ENCODE results near the gene FOXP3. TPM values are rescaled to one million over a fixed set of nuclear protein-coding genes. Genes with fewer than 3 reads are reported as not detected.

Gene FOXP3
- total RNA-seq, 1 experiment from 2014 or later, result 0.26 TPM

DNA sequence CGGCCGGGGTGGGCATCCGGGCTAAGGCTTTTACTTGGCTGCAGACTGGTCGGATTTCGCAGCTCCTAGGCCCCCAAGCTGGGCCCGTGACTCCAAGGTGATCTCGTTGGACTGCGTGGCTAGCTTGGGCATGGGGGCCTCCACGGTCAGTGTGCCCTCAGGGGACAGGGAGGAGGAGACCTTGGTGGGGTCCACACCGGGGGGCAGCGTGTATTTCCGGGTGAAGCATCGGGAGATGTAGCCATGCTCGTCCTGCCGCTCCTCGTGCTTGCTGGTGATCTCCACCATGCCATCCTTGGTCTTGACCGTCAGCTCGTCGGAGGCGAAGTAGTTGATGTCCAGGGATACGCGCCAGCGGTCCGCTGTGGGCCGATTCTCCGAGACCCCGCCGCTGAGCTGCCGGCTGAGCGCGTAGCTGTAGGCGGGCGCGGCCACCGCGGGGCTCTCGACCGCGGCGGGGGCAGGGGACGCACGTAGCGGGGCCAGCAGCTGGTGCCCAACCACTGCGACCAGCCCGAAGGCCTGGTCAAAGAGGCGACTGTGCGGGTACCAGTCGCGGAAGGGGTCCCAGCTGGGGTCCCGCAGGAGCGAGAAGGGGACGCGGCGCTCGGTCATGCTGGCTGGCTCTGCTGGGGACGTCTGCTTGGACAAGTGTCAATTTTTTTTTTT lies 30.5 kb downstream of the FOXP3 start:
- H3K4me1 ChIP-seq (ENCODE audit: control insufficient read depth, insufficient read depth, low read length), result no peaks in the 10 kb centered on the region
- POLR2A ChIA-PET, result no interaction called here
- H3K36me3 ChIP-seq (ENCODE audit: control insufficient read depth, insufficient read depth, low read length), result no peaks in the 10 kb centered on the region
- no peak for DNase-seq (ENCODE audit: low read depth, low spot score)
- no peak overlapping the region for H3K27ac ChIP-seq (ENCODE audit: low read length)
- TF ChIP-seq CTCF (IDR thresholded peaks at IDR 0.05) (no peak), SIN3A (IDR thresholded peaks at IDR 0.05; ENCODE audit: borderline replicate concordance, insufficient read depth, low read depth, low read length) (no peak), TCF7L2 (IDR thresholded peaks at IDR 0.05; ENCODE audit: low read depth, low read length) (no peak), POLR2AphosphoS5 (IDR thresholded peaks at IDR 0.05; ENCODE audit: low read depth, low read length) (no peak)
- TF ChIP-seq, protein P1, sequence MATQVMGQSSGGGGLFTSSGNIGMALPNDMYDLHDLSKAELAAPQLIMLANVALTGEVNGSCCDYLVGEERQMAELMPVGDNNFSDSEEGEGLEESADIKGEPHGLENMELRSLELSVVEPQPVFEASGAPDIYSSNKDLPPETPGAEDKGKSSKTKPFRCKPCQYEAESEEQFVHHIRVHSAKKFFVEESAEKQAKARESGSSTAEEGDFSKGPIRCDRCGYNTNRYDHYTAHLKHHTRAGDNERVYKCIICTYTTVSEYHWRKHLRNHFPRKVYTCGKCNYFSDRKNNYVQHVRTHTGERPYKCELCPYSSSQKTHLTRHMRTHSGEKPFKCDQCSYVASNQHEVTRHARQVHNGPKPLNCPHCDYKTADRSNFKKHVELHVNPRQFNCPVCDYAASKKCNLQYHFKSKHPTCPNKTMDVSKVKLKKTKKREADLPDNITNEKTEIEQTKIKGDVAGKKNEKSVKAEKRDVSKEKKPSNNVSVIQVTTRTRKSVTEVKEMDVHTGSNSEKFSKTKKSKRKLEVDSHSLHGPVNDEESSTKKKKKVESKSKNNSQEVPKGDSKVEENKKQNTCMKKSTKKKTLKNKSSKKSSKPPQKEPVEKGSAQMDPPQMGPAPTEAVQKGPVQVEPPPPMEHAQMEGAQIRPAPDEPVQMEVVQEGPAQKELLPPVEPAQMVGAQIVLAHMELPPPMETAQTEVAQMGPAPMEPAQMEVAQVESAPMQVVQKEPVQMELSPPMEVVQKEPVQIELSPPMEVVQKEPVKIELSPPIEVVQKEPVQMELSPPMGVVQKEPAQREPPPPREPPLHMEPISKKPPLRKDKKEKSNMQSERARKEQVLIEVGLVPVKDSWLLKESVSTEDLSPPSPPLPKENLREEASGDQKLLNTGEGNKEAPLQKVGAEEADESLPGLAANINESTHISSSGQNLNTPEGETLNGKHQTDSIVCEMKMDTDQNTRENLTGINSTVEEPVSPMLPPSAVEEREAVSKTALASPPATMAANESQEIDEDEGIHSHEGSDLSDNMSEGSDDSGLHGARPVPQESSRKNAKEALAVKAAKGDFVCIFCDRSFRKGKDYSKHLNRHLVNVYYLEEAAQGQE (IDR thresholded peaks at IDR 0.05; ENCODE audit: insufficient read depth in 1 of 2, low read depth in 2 of 2, low read length in 1 of 2), result no peak
- ATAC-seq, result no peak
- no TSS peak for BruUV-seq (replicated peaks)
- CTCF ChIA-PET, result no interaction called here
- in situ Hi-C loops (cut with HindIII; ENCODE audit: low pct_unique_long_range_greater_than_20kb, low sequenced_read_pairs), result no loop called here
- H3K27me3 ChIP-seq (ENCODE audit: control insufficient read depth, insufficient read depth, low read length), result no peaks in the 10 kb centered on the region
- intact Hi-C loops (cut with micrococcal nuclease; ENCODE audit: unreplicated experiment), result no loop called here
- H3K9me3 ChIP-seq (ENCODE audit: control insufficient read depth, insufficient read depth, low read depth, low read length), result no peaks in the 10 kb centered on the region
- H3K4me3 ChIP-seq (ENCODE audit: low read depth in 2 of 2, low read length in 2 of 2), result no peak overlapping the region

- no peak within 1 kb of the TSS for H3K27ac ChIP-seq (ENCODE audit: low read length)
- in situ Hi-C loops (cut with HindIII; ENCODE audit: low pct_unique_long_range_greater_than_20kb, low sequenced_read_pairs), result no loop called here
- DNase-seq (ENCODE audit: low read depth, low spot score) (no peak), ATAC-seq (no peak)
- intact Hi-C loops (cut with micrococcal nuclease; ENCODE audit: unreplicated experiment), result no loop called here
- no peaks in the 10 kb centered on the region for H3K4me1 ChIP-seq (ENCODE audit: control insufficient read depth, insufficient read depth, low read length)
- H3K9me3 ChIP-seq (ENCODE audit: control insufficient read depth, insufficient read depth, low read depth, low read length), result no peaks in the 10 kb centered on the region
- H3K36me3 ChIP-seq (ENCODE audit: control insufficient read depth, insufficient read depth, low read length), result no peaks in the 10 kb centered on the region
- no peak within 1 kb of the TSS for H3K4me3 ChIP-seq (ENCODE audit: low read depth in 2 of 2, low read length in 2 of 2)
- H3K27me3 ChIP-seq (ENCODE audit: control insufficient read depth, insufficient read depth, low read length), result no peaks in the 10 kb centered on the region
- no peak for TF ChIP-seq TCF7L2 (IDR thresholded peaks at IDR 0.05; ENCODE audit: low read depth, low read length)
- TF ChIP-seq CTCF (IDR thresholded peaks at IDR 0.05), result no peak
- TF ChIP-seq, protein P1 (IDR thresholded peaks at IDR 0.05; ENCODE audit: insufficient read depth in 1 of 2, low read depth in 2 of 2, low read length in 1 of 2), result no peak
- TF ChIP-seq SIN3A (IDR thresholded peaks at IDR 0.05; ENCODE audit: borderline replicate concordance, insufficient read depth, low read depth, low read length), result no peak
- TF ChIP-seq POLR2AphosphoS5 (IDR thresholded peaks at IDR 0.05; ENCODE audit: low read depth, low read length), result no peak
- ChIA-PET POLR2A (no interaction called here), CTCF (no interaction called here)
- no TSS peak for BruUV-seq (replicated peaks)
These were observed 31.3 kb downstream of the FOXP3 start, which contains the start of gene CACNA1F for GRCh38 chrX:49233176-49233575. Gene CACNA1F, minus strand, starts transcription at chrX:49233340. Its CDS starts 31 bp downstream, at chrX:49233309.
